HL-60 (cell line): ENCODE results near the gene ZNF10.

Source experiments
- DNase-seq, 2 experiments: peaks; one replicate each; pipeline ENCODE4 v3.0.0-alpha.2; 2010 to 2020; ENCODE audit warnings: low read depth in 1 of 2, low spot score in 1 of 2
- H3K27ac ChIP-seq: fragments of 250-450 bp; sonication (Bioruptor Pico); replicated peaks from 2 replicates; pipeline ENCODE4 v1.5.1; 2020; ENCODE audit warnings: mild to moderate bottlenecking, moderate library complexity
- H3K27me3 ChIP-seq: fragments of 250-450 bp; sonication (Bioruptor Pico); 2 replicates; pipeline ENCODE4 v1.5.1; 2021; ENCODE audit warnings: mild to moderate bottlenecking, moderate library complexity; ENCODE audit not compliant: insufficient read depth, poor library complexity, severe bottlenecking
- H3K4me3 ChIP-seq: replicated peaks from 2 replicates; pipeline ENCODE4 v1.5.1; 2011; ENCODE audit warnings: mild to moderate bottlenecking, control low read depth, low read length; ENCODE audit not compliant: insufficient read depth
- CTCF ChIP-seq: IDR thresholded peaks from one replicate; pipeline ENCODE4 v1.5.1; 2011; ENCODE audit warnings: low read length, control low read depth, inconsistent platforms; ENCODE audit not compliant: insufficient read depth
- GABPA ChIP-seq: IDR thresholded peaks from 2 replicates; pipeline ENCODE4 v1.6.1; 2012; ENCODE audit warnings: low read depth
- POLR2AphosphoS5 ChIP-seq: IDR thresholded peaks from 2 replicates; pipeline ENCODE4 v1.6.1; 2012; ENCODE audit warnings: low read depth
- SPI1 ChIP-seq: IDR thresholded peaks from 2 replicates; pipeline ENCODE4 v1.6.1; 2012; ENCODE audit warnings: low read depth, mild to moderate bottlenecking, borderline replicate concordance
- TF ChIP-seq, protein P1 (sequence below): IDR thresholded peaks from 2 replicates; pipeline ENCODE4 v1.6.1; 2012; ENCODE audit warnings: low read depth; ENCODE audit not compliant: insufficient replicate concordance

ZNF10 gene

DNA sequence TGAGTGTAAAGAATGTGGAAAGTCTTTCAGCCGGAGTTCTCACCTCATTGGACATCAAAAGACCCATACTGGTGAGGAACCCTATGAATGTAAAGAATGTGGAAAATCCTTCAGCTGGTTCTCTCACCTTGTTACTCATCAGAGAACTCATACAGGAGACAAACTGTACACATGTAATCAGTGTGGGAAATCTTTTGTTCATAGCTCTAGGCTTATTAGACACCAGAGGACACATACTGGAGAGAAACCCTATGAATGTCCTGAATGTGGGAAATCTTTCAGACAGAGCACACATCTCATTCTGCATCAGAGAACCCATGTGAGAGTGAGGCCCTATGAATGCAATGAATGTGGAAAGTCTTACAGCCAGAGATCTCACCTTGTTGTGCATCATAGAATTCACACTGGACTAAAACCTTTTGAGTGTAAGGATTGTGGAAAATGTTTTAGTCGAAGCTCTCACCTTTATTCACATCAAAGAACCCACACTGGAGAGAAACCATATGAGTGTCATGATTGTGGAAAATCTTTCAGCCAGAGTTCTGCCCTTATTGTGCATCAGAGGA, 25.8 kb downstream of the ZNF10 start:
- DNase-seq: no peak
- TF ChIP-seq, protein P1, sequence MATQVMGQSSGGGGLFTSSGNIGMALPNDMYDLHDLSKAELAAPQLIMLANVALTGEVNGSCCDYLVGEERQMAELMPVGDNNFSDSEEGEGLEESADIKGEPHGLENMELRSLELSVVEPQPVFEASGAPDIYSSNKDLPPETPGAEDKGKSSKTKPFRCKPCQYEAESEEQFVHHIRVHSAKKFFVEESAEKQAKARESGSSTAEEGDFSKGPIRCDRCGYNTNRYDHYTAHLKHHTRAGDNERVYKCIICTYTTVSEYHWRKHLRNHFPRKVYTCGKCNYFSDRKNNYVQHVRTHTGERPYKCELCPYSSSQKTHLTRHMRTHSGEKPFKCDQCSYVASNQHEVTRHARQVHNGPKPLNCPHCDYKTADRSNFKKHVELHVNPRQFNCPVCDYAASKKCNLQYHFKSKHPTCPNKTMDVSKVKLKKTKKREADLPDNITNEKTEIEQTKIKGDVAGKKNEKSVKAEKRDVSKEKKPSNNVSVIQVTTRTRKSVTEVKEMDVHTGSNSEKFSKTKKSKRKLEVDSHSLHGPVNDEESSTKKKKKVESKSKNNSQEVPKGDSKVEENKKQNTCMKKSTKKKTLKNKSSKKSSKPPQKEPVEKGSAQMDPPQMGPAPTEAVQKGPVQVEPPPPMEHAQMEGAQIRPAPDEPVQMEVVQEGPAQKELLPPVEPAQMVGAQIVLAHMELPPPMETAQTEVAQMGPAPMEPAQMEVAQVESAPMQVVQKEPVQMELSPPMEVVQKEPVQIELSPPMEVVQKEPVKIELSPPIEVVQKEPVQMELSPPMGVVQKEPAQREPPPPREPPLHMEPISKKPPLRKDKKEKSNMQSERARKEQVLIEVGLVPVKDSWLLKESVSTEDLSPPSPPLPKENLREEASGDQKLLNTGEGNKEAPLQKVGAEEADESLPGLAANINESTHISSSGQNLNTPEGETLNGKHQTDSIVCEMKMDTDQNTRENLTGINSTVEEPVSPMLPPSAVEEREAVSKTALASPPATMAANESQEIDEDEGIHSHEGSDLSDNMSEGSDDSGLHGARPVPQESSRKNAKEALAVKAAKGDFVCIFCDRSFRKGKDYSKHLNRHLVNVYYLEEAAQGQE: no peak
- TF ChIP-seq SPI1: no peak
- no peak overlapping the region for H3K4me3 ChIP-seq
- no peaks in the 10 kb centered on the region for H3K27me3 ChIP-seq
- no peak overlapping the region for H3K27ac ChIP-seq

DNA sequence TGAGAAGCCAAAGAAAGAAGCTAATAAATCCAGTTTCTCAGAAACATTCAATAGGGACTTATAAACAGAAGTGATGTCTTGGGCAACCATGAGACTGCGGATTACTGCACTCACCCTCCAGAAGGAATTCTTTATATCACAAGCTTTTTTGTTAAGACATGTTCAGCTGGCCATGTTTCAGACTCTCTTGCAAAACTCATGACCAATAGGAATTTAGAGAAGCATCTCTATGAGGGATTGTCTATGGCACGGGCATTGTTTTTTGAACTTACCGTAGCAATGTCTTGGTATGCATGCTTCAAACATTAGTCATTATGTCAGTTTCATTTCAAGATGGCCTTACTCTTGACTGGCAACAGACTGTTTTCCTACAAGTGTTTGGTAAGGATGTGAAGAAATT, 35.3 kb downstream of the ZNF10 start:
- DNase-seq: no peak
- TF ChIP-seq SPI1: no peak
- no peak for TF ChIP-seq POLR2AphosphoS5
- TF ChIP-seq, protein P1: no peak
- no peak for TF ChIP-seq CTCF
- TF ChIP-seq GABPA: no peak
- H3K27me3 ChIP-seq: no peaks in the 10 kb centered on the region
- no peak overlapping the region for H3K4me3 ChIP-seq
- no peak overlapping the region for H3K27ac ChIP-seq

- TF ChIP-seq GABPA (no peak), CTCF (no peak), POLR2AphosphoS5 (no peak), SPI1 (no peak)
- TF ChIP-seq, protein P1: no peak
- no peaks in the 10 kb centered on the region for H3K27me3 ChIP-seq
- no peak overlapping the region for H3K4me3 ChIP-seq
- no peak for DNase-seq
- H3K27ac ChIP-seq: no peak overlapping the region
Measured at GRCh38 chr12:133172491-133172890, 42.1 kb downstream of the ZNF10 start.

GRCh38 chr12:133174901-133175300, 44.5 kb downstream of the ZNF10 start:
- Histone ChIP-seq H3K4me3 (no peak overlapping the region), H3K27me3 (no peaks in the 10 kb centered on the region), H3K27ac (no peak overlapping the region)
- DNase-seq: no peak
- TF ChIP-seq, protein P1: no peak
- TF ChIP-seq GABPA (no peak), POLR2AphosphoS5 (no peak), CTCF (no peak), SPI1 (no peak)
